MCF 10A (cell line): ENCODE results near the gene DUS1L. TPM values are rescaled to one million over a fixed set of nuclear protein-coding genes. Genes with fewer than 3 reads are reported as not detected.

ENCODE experiments used
- BruUV-seq: library from RNA; stranded (reverse); fragments of 400-500 nt; replicated peaks from 2 replicates; lab custom pipeline; 2021; lab: Mats Ljungman, UMichigan
- CTCF ChIA-PET: fragments of 300-600 bp; sonication (Branson Sonifier 250); formaldehyde crosslinking; extraction: SDS; loops from one replicate; lab custom pipeline; 2021; ENCODE audit warnings: antibody characterized with exemption, inconsistent platforms; lab: Yijun Ruan, JAX
- POLR2A ChIA-PET: fragments of 300-600, 350-650 bp; sonication (Branson Sonifier 250); formaldehyde crosslinking; extraction: SDS; loops from one replicate; lab custom pipeline; 2020; ENCODE audit warnings: antibody characterized with exemption, inconsistent platforms; lab: Yijun Ruan, JAX
- DNase-seq: peaks from one replicate; pipeline ENCODE4 v3.0.0-alpha.2; 2018; ENCODE audit not compliant: unreplicated experiment
- H3K27ac Mint-ChIP-seq: one replicate; pipeline ENCODE4 v1.8.0; 2022; ENCODE audit warnings: mild to moderate bottlenecking, low read depth, mixed read lengths; ENCODE audit not compliant: unreplicated experiment
- H3K27me3 Mint-ChIP-seq: one replicate; pipeline ENCODE4 v1.8.0; 2022; ENCODE audit warnings: mixed read lengths; ENCODE audit not compliant: insufficient read depth, unreplicated experiment
- H3K36me3 Mint-ChIP-seq: one replicate; pipeline ENCODE4 v1.8.0; 2022; ENCODE audit warnings: mild to moderate bottlenecking, moderate library complexity, mixed read lengths; ENCODE audit not compliant: insufficient read depth, unreplicated experiment
- H3K4me1 Mint-ChIP-seq: one replicate; pipeline ENCODE4 v1.8.0; 2022; ENCODE audit warnings: mixed read lengths; ENCODE audit not compliant: insufficient read depth, unreplicated experiment
- H3K4me3 Mint-ChIP-seq: one replicate; pipeline ENCODE4 v1.8.0; 2022; ENCODE audit warnings: mild to moderate bottlenecking, moderate library complexity, mixed read lengths; ENCODE audit not compliant: unreplicated experiment
- H3K9me3 Mint-ChIP-seq: one replicate; pipeline ENCODE4 v1.8.0; 2022; ENCODE audit warnings: mixed read lengths; ENCODE audit not compliant: unreplicated experiment
- CTCF ChIP-seq: fragments of 200-600 bp; IDR thresholded peaks from one replicate; pipeline ENCODE4 v1.8.0; 2022; ENCODE audit warnings: antibody characterized with exemption, mild to moderate bottlenecking; ENCODE audit not compliant: unreplicated experiment
- intact Hi-C: fragments of 100-400 bp; cut with micrococcal nuclease; formaldehyde crosslinking; loops from 2 replicates; pipeline ENCODE4 v1.14.1; 2022
- total RNA-seq: library from RNA; stranded (reverse); gene quantifications from 2 replicates; pipeline ENCODE4 v1.2.3, GENCODE V29; 2022

The DUS1L gene
- total RNA-seq, 1 experiment from 2014 or later, result 116 TPM

DNA sequence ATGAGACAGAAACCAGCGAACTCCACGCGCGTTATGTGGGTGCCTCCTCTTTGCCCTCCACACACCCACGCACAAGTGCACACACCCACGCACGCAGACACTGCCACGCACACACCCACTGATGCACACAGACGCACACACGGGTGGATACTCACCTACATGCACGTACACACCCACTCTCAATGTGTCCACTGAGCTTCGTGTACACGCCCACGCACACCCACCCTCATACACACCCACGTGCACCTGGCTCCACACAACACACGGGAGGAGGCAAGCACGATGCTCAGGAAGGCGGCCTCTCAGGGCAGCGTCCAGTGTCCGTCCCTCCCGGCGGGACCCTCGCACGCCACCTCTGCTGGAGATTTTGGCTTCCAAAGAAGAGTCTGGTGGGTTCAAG, 18.2 kb downstream of the DUS1L start:
- ChIA-PET POLR2A (interaction anchor here (0.6 to 1.3 kb wide), 3 partner anchors 10 to 63 kb away, joined by 3 to 6 read pairs (median 4); partner anchors contain the start of gene DCXR), CTCF (no interaction called here)
- no peaks in the 10 kb centered on the region for H3K4me1 Mint-ChIP-seq
- H3K27ac Mint-ChIP-seq, result no peak overlapping the region
- H3K9me3 Mint-ChIP-seq, result no peaks in the 10 kb centered on the region
- H3K36me3 Mint-ChIP-seq, result peaks cover 19% of the 10 kb centered on the region
- H3K27me3 Mint-ChIP-seq, result no peaks in the 10 kb centered on the region
- intact Hi-C loops, result no loop called here
- H3K4me3 Mint-ChIP-seq, result no peak overlapping the region
- no peak for TF ChIP-seq CTCF
- no TSS peak for BruUV-seq
- DNase-seq, result no peak

GRCh38 chr17:82046903-82047302, 18.7 kb downstream of the DUS1L start:
- Mint-ChIP-seq H3K4me3 (no peak overlapping the region), H3K36me3 (peaks cover 19% of the 10 kb centered on the region), H3K27ac (no peak overlapping the region), H3K9me3 (no peaks in the 10 kb centered on the region), H3K4me1 (no peaks in the 10 kb centered on the region), H3K27me3 (no peaks in the 10 kb centered on the region)
- intact Hi-C loops, result no loop called here
- DNase-seq, result no peak
- no TSS peak for BruUV-seq
- no peak for TF ChIP-seq CTCF
- POLR2A ChIA-PET, result interaction anchor here (1.3 kb wide), 1 partner anchor 9 kb away, joined by 6 read pairs; the partner anchor contains the start of gene DCXR
- CTCF ChIA-PET, result no interaction called here

GRCh38 chr17:82045936-82046484, 19.6 kb downstream of the DUS1L start:
- no peak for TF ChIP-seq CTCF
- Mint-ChIP-seq H3K27me3 (no peaks in the 10 kb centered on the region), H3K27ac (no peak overlapping the region), H3K4me1 (peaks cover 6% of the 10 kb centered on the region), H3K4me3 (no peak overlapping the region), H3K36me3 (peaks cover 19% of the 10 kb centered on the region), H3K9me3 (no peaks in the 10 kb centered on the region)
- CTCF ChIA-PET, result no interaction called here
- POLR2A ChIA-PET, result no interaction called here
- BruUV-seq, result no TSS peak
- intact Hi-C loops, result no loop called here
- DNase-seq, result no peak

DNA sequence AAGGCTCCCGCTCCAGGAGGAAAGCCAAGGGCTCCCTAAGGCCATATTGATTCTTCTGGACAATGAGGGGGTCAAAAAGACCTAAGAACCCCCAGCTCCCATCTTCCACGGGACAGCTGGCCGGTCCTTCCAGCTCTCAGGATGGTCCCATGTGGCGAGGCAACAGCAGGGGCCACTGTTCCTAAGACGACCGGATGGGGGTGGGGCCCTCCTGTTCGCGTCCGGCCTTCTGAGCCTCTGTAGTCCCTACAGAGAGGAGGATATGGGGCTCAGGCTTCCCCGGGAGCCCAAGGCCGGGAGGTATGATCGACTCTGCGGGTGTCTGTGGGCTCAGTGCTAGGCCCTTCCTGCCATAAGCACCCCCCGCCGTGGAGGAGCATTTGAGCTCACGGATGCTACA, 22.1 kb downstream of the DUS1L start:
- no TSS peak for BruUV-seq
- no peak for DNase-seq
- intact Hi-C loops, result no loop called here
- CTCF ChIA-PET, result no interaction called here
- Mint-ChIP-seq H3K27me3 (no peaks in the 10 kb centered on the region), H3K36me3 (peaks cover 19% of the 10 kb centered on the region), H3K27ac (no peak overlapping the region), H3K4me3 (no peak overlapping the region), H3K9me3 (no peaks in the 10 kb centered on the region), H3K4me1 (peaks cover 8% of the 10 kb centered on the region)
- TF ChIP-seq CTCF, result no peak
- POLR2A ChIA-PET, result no interaction called here
